Measurements from ENCODE around the gene CENPS. TPM values are rescaled to one million over a fixed set of nuclear protein-coding genes. Genes with fewer than 3 reads are reported as not detected.

Gene CENPS
- total RNA-seq, 1 experiment from 2014 or later, result 20.1 TPM

DNA sequence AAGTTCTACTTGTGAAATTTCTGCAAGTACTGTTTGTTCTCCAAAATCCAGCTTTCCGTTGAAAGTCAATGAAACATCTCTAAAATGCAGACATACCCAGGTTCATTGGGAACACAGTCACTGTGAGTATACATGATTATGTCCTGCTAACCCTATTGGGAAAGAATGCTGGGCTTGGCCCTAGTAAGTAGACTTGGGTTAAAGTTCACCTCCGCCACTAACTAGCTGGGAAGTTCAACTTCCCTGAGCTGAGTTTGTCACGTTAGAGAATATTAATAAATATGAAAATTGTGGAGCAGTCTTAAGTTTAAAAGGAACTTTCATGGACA, 41.9 kb upstream of the CENPS start:
- ChIA-PET POLR2A (interaction anchor here (0.6 to 2.2 kb wide), 2 partner anchors 11 to 84 kb away, joined by 3 to 12 read pairs; partner anchors contain the start of gene PGD), CTCF (interaction anchor here (0.6 to 1.3 kb wide), 3 partner anchors 10 to 235 kb away, joined by 3 to 8 read pairs (median 6); partner anchors contain the start of gene PGD)
- intact Hi-C loops (cut with micrococcal nuclease; ENCODE audit: unreplicated experiment), result loop anchor here (1.0 kb wide), 1 partner anchor 10 kb away; no protein-coding TSS in a partner anchor
- no peaks in the 10 kb centered on the region for H3K9me3 ChIP-seq
- peaks cover 19% of the 10 kb centered on the region for H3K4me1 ChIP-seq
- Mint-ChIP-seq H3K4me1 (ENCODE audit: low read depth, unreplicated experiment) (no peaks in the 10 kb centered on the region), H3K27me3 (ENCODE audit: insufficient read depth, unreplicated experiment) (no peaks in the 10 kb centered on the region), H3K27ac (ENCODE audit: unreplicated experiment) (peak overlapping the region; percentile 84), H3K4me3 (ENCODE audit: unreplicated experiment) (no peak overlapping the region), H3K9me3 (ENCODE audit: unreplicated experiment) (no peaks in the 10 kb centered on the region), H3K36me3 (ENCODE audit: insufficient read depth, unreplicated experiment) (peaks cover 7% of the 10 kb centered on the region)
- BruUV-seq (replicated peaks), result no TSS peak
- H3K36me3 ChIP-seq (ENCODE audit: control insufficient read depth, insufficient read depth, low read length), result peaks cover 2% of the 10 kb centered on the region; the same call in 1 of the 2 replicates
- no peaks in the 10 kb centered on the region for H3K27me3 ChIP-seq (replicated peaks; ENCODE audit: control insufficient read depth, insufficient read depth, low read length)
- no peak for TF ChIP-seq CTCF (IDR thresholded peaks at IDR 0.05; ENCODE audit: insufficient read depth in 1 of 2, low read depth in 1 of 2, low read length in 1 of 2, severe bottlenecking in 1 of 2, unreplicated experiment in 1 of 2)
- no peak overlapping the region for H3K4me3 ChIP-seq (ENCODE audit: low read depth, low read length)
- DNase-seq, result peak in 1 of 2 experiments; percentile 24

DNA sequence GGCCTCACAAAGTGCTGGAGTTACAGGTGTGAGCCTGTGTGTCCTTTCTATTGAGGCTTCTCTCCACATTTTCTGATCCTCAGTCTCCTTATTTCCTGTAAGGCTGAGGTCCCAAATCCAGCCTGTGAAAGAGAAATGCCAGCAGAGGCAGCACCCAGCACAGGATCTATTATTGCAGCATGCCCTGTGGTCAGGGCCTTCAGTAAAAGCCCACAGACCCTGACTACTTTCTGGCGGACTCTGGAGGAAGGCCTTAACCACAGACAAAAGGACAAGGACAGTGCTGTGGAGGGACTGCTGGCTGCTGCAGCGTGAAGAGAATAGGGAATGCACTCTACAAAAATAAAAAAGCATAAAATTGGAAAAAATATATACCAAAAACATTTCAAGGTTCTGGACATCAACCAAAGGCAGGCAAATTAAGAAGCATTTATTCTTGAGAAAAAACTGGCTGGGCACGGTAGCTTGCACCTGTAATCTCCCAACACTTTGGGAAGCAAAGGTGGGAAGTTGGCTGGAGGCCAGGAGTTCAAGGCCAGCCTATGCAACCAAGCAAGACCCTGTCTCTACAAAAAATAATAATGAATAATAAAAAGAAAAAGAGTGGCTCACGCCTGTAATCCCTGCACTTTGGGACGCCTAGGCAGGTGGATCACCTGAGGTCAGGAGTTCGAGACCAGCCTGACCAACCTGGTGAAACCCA, 40.8 kb upstream of the CENPS start:
- H3K27me3 Mint-ChIP-seq (ENCODE audit: insufficient read depth, unreplicated experiment), result no peaks in the 10 kb centered on the region
- no peak for TF ChIP-seq CTCF (IDR thresholded peaks at IDR 0.05; ENCODE audit: insufficient read depth in 1 of 2, low read depth in 1 of 2, low read length in 1 of 2, severe bottlenecking in 1 of 2, unreplicated experiment in 1 of 2)
- Histone ChIP-seq H3K4me3 (ENCODE audit: low read depth, low read length) (no peak overlapping the region), H3K4me1 (peaks cover 19% of the 10 kb centered on the region), H3K9me3 (peaks cover 6% of the 10 kb centered on the region; the same call in 1 of the 2 replicates), H3K36me3 (ENCODE audit: control insufficient read depth, insufficient read depth, low read length) (no peaks in the 10 kb centered on the region), H3K27me3 (replicated peaks; ENCODE audit: control insufficient read depth, insufficient read depth, low read length) (no peaks in the 10 kb centered on the region)
- BruUV-seq (replicated peaks), result no TSS peak
- H3K36me3 Mint-ChIP-seq (ENCODE audit: insufficient read depth, unreplicated experiment), result peaks cover 15% of the 10 kb centered on the region
- H3K27ac Mint-ChIP-seq (ENCODE audit: unreplicated experiment), result no peak overlapping the region
- no peaks in the 10 kb centered on the region for H3K9me3 Mint-ChIP-seq (ENCODE audit: unreplicated experiment)
- H3K4me1 Mint-ChIP-seq (ENCODE audit: low read depth, unreplicated experiment), result no peaks in the 10 kb centered on the region
- no peak overlapping the region for H3K4me3 Mint-ChIP-seq (ENCODE audit: unreplicated experiment)
- intact Hi-C loops (cut with micrococcal nuclease; ENCODE audit: unreplicated experiment), result no loop called here
- no peak for DNase-seq
- ChIA-PET POLR2A (interaction anchor here (0.6 kb wide), 1 partner anchor 53 kb away, joined by 10 read pairs; no protein-coding TSS in a partner anchor), CTCF (interaction anchor here (0.7 kb wide), 1 partner anchor 154 kb away, joined by 5 read pairs; no protein-coding TSS in a partner anchor)

DNA sequence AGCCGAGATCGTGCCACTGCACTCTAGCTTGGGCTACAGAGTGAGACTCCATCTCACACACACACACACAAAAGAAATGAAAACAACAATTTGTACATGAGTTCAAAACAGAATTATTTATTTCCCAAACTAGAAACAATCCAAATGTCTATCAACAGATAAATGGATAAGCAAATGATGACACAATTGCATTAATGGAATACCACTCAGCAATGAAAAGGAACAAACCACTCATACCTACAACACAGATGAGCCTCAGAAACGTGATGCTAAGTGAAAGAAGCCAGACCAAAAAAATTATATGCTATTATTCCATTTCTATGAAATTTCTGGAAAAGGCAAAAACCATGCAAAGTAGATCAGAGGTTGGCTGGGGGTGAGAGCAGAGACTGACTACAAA, 33.4 kb upstream of the CENPS start:
- H3K9me3 ChIP-seq, result peaks cover 7% of the 10 kb centered on the region; the same call in 1 of the 2 replicates
- H3K4me3 Mint-ChIP-seq (ENCODE audit: unreplicated experiment), result peak overlapping the region; percentile 51
- BruUV-seq (replicated peaks), result no TSS peak
- H3K9me3 Mint-ChIP-seq (ENCODE audit: unreplicated experiment), result no peaks in the 10 kb centered on the region
- H3K27ac Mint-ChIP-seq (ENCODE audit: unreplicated experiment), result no peak overlapping the region
- peaks cover 5% of the 10 kb centered on the region for H3K4me1 Mint-ChIP-seq (ENCODE audit: low read depth, unreplicated experiment)
- TF ChIP-seq CTCF (IDR thresholded peaks at IDR 0.05; ENCODE audit: insufficient read depth in 1 of 2, low read depth in 1 of 2, low read length in 1 of 2, severe bottlenecking in 1 of 2, unreplicated experiment in 1 of 2), result no peak
- H3K4me1 ChIP-seq, result peaks cover 14% of the 10 kb centered on the region; the same call in 1 of the 2 replicates
- POLR2A ChIA-PET, result no interaction called here
- H3K27me3 ChIP-seq (replicated peaks; ENCODE audit: control insufficient read depth, insufficient read depth, low read length), result no peaks in the 10 kb centered on the region
- DNase-seq, result no peak
- intact Hi-C loops (cut with micrococcal nuclease; ENCODE audit: unreplicated experiment), result no loop called here
- no peaks in the 10 kb centered on the region for H3K27me3 Mint-ChIP-seq (ENCODE audit: insufficient read depth, unreplicated experiment)
- CTCF ChIA-PET, result no interaction called here
- H3K36me3 Mint-ChIP-seq (ENCODE audit: insufficient read depth, unreplicated experiment), result peaks cover 42% of the 10 kb centered on the region
- no peak overlapping the region for H3K4me3 ChIP-seq (ENCODE audit: low read depth, low read length)
- H3K36me3 ChIP-seq (ENCODE audit: control insufficient read depth, insufficient read depth, low read length), result no peaks in the 10 kb centered on the region
